Measurements from ENCODE around the gene ASB7. TPM values are rescaled to one million over a fixed set of nuclear protein-coding genes. Genes with fewer than 3 reads are reported as not detected.

The ASB7 gene
- total and polyA plus RNA-seq, 7 donors: 2.3 to 6.9 (median 5.4) TPM

DNA sequence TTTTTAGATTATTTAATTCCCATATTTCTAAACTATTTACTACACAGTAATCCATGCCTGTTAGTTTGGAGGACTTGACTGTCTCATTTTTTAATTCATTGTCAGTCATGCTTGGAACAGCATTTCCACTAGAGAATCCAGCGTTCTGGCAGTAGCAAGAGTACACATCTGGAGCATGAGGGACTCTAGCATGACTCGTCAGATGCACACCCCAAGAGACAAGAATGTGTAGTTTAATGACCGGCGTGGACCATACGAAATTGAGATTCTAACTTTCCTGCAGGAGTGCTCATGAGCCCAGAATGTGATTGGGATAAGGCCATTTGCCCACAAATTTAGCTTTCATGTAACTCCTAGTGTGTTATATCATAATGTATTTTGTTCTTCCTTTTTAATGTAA, 48.9 kb downstream of the ASB7 start:
- TF ChIP-seq, protein P1, sequence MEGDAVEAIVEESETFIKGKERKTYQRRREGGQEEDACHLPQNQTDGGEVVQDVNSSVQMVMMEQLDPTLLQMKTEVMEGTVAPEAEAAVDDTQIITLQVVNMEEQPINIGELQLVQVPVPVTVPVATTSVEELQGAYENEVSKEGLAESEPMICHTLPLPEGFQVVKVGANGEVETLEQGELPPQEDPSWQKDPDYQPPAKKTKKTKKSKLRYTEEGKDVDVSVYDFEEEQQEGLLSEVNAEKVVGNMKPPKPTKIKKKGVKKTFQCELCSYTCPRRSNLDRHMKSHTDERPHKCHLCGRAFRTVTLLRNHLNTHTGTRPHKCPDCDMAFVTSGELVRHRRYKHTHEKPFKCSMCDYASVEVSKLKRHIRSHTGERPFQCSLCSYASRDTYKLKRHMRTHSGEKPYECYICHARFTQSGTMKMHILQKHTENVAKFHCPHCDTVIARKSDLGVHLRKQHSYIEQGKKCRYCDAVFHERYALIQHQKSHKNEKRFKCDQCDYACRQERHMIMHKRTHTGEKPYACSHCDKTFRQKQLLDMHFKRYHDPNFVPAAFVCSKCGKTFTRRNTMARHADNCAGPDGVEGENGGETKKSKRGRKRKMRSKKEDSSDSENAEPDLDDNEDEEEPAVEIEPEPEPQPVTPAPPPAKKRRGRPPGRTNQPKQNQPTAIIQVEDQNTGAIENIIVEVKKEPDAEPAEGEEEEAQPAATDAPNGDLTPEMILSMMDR (IDR thresholded peaks at IDR 0.05): no peak
- intact Hi-C loops (cut with DNase I): no loop called here
- Histone ChIP-seq H3K9me3 (no peaks in the 10 kb centered on the region), H3K36me3 (ENCODE audit: insufficient read depth in 1 of 2, low read depth in 1 of 2) (peaks cover 2 to 20% of the 10 kb centered on the region in 2 donors), H3K4me3 (no peak overlapping the region), H3K27me3 (ENCODE audit: insufficient read depth in 3 of 3, low read length in 2 of 3) (no peaks in the 10 kb centered on the region), H3K27ac (no peak overlapping the region), H3K4me1 (no peaks in the 10 kb centered on the region)
- WGBS, 3 donors: 56 to 66% (median 64%) methylated on average over 5 of the region's 5 CpGs
- ATAC-seq (peak in 3 of 4 donors; percentile 30 to 65 (median 47)), DNase-seq (no peak)

DNA sequence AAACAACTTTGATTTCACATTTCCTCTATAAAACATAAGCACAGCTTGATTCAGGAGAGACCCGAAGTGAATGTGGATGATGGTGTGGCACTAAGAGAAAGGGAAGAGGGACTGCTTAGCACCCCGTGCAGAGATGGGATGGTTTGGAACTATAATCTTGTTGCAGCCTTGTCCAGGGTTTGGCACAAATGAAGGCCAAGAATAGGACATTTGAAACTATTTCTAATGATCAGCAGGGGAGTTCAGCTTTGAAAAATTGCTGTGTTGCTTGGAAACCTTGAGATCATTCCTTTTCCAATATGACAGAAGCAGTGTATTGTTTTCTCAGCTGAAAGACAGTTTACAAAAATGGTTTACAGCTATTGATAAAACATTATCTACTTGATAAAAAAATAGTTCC, 49.7 kb downstream of the ASB7 start:
- Histone ChIP-seq H3K4me1 (no peaks in the 10 kb centered on the region), H3K4me3 (no peak overlapping the region), H3K9me3 (no peaks in the 10 kb centered on the region), H3K27me3 (ENCODE audit: insufficient read depth in 3 of 3, low read length in 2 of 3) (no peaks in the 10 kb centered on the region), H3K27ac (no peak overlapping the region), H3K36me3 (ENCODE audit: insufficient read depth in 1 of 2, low read depth in 1 of 2) (peaks cover 2 to 20% of the 10 kb centered on the region in 2 donors)
- TF ChIP-seq, protein P1 (IDR thresholded peaks at IDR 0.05): no peak
- DNase-seq (no peak), ATAC-seq (no peak)
- WGBS, 3 donors: 52 to 68% (median 60%) methylated on average over 2 of the region's 2 CpGs
- intact Hi-C loops (cut with DNase I): no loop called here

DNA sequence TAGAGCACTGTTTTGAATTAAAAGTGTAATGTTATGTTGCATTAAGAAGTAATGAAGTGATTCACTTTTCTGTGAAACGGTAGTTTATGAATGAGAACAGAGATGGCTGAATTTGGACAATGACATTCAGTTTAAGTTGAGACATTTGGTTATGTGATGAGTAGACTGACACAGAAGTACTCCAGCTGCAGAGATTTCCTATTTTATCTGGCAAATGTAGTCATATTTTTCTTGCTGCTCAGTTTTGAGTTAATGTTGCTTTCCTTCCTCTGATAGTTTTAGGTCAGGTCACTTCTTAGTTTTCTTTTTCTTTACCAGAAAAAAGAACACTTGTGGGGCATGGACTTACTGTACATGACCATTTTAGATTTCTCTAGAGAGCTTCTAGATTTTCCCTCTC, 51.2 kb downstream of the ASB7 start:
- Histone ChIP-seq H3K36me3 (ENCODE audit: insufficient read depth in 1 of 2, low read depth in 1 of 2) (peaks cover 2 to 17% of the 10 kb centered on the region in 2 donors), H3K4me3 (no peak overlapping the region), H3K27ac (no peak overlapping the region), H3K27me3 (ENCODE audit: insufficient read depth in 3 of 3, low read length in 2 of 3) (no peaks in the 10 kb centered on the region), H3K4me1 (no peaks in the 10 kb centered on the region), H3K9me3 (no peaks in the 10 kb centered on the region)
- DNase-seq (no peak), ATAC-seq (no peak)
- TF ChIP-seq, protein P1 (IDR thresholded peaks at IDR 0.05): no peak
- 59 to 78% (median 72%) methylated on average over 1 of the region's 1 CpG for WGBS, 3 donors
- intact Hi-C loops (cut with DNase I): no loop called here

DNA sequence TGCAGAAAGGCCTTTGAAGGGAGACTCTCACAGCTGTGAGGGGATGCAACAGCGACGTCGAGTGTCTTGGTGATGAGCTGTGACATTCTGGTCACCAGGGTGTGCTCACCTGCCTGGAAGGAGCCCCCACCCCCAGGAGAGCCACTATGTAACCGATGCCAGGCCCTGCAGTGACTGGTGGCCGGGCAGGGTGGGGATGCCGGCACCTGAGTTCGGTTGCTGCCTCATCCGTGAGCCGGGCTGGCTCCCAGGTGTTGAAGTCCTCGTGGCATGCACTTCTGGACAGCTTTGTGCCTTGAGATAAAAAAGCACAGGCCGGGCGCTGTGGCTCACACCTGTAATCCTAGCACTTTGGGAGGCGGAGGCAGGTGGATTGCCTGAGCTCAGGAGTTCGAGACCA, 56.5 kb downstream of the ASB7 start:
- TF ChIP-seq, protein P1 (IDR thresholded peaks at IDR 0.05): no peak
- Histone ChIP-seq H3K4me3 (no peak overlapping the region), H3K4me1 (no peaks in the 10 kb centered on the region), H3K27ac (no peak overlapping the region), H3K27me3 (ENCODE audit: insufficient read depth in 3 of 3, low read length in 2 of 3) (peaks cover 0 to 1% (median 0%) of the 10 kb centered on the region in 3 donors), H3K9me3 (no peaks in the 10 kb centered on the region), H3K36me3 (ENCODE audit: insufficient read depth in 1 of 2, low read depth in 1 of 2) (no peaks in the 10 kb centered on the region)
- ATAC-seq: no peak
- intact Hi-C loops (cut with DNase I): no loop called here
- WGBS, 3 donors: 92 to 94% (median 92%) methylated on average over 14 of the region's 14 CpGs
- no peak for DNase-seq

DNA sequence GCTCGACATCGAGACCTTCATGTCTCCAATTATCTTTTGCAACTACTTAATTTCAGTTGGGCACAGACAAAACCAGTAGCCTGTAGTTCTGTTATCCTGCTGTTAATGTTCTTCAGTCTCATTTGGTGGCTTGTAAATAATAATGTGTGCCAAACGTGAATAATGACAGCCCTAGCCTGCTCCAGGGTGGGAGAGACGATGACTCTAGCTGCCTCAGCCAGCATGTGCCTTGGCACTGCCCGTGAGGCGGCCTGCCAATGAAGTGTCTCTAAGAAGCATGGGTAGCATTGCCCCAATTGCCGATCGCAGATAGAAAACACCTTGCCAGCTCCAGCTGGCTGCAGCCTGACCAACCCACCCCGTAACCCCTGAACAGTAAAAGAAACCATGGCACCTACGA, 58.8 kb downstream of the ASB7 start:
- WGBS, 3 donors: 44 to 62% (median 46%) methylated on average over 10 of the region's 10 CpGs
- H3K27ac ChIP-seq: no peak overlapping the region
- H3K9me3 ChIP-seq: no peaks in the 10 kb centered on the region
- TF ChIP-seq, protein P1 (IDR thresholded peaks at IDR 0.05): no peak
- no peaks in the 10 kb centered on the region for H3K4me1 ChIP-seq
- ATAC-seq: no peak
- no peak for DNase-seq
- H3K36me3 ChIP-seq (ENCODE audit: insufficient read depth in 1 of 2, low read depth in 1 of 2): no peaks in the 10 kb centered on the region
- peaks cover 0 to 16% (median 3%) of the 10 kb centered on the region in 3 donors for H3K27me3 ChIP-seq (ENCODE audit: insufficient read depth in 3 of 3, low read length in 2 of 3)
- H3K4me3 ChIP-seq: no peak overlapping the region
- intact Hi-C loops (cut with DNase I): no loop called here
